DOHH2 (cell line): Measurements from ENCODE around the gene WARS2.

Experiments used
- H3F3A ChIP-seq: fragments of 200-600 bp; sonication (generic), shearing (Covaris generic); 2 replicates; pipeline ENCODE4 v1.6.0; 2016; ENCODE audit warnings: antibody characterized with exemption, mild to moderate bottlenecking; ENCODE audit not compliant: control insufficient read depth, insufficient read depth
- H3K27ac ChIP-seq: fragments of 200-600 bp; sonication (generic); 2 replicates; pipeline ENCODE4 v1.5.1; 2014; ENCODE audit warnings: low read depth, mild to moderate bottlenecking, low read length, moderate library complexity
- H3K27me3 ChIP-seq: fragments of 200-600 bp; sonication (generic); 2 replicates; pipeline ENCODE4 v1.6.1; 2014; ENCODE audit warnings: mild to moderate bottlenecking, low read length, mixed read lengths; ENCODE audit not compliant: control insufficient read depth
- H3K36me3 ChIP-seq: fragments of 200-600 bp; sonication (generic); 2 replicates; pipeline ENCODE4 v1.6.1; 2014; ENCODE audit warnings: mild to moderate bottlenecking, low read length, moderate library complexity, mixed read lengths; ENCODE audit not compliant: control insufficient read depth
- H3K4me1 ChIP-seq: fragments of 200-600 bp; sonication (generic); 2 replicates; pipeline ENCODE4 v1.6.1; 2014; ENCODE audit warnings: mild to moderate bottlenecking, low read length, mixed read lengths; ENCODE audit not compliant: control insufficient read depth
- H3K4me2 ChIP-seq: fragments of 200-600 bp; sonication (generic); 2 replicates; pipeline ENCODE4 v1.6.0; 2014; ENCODE audit warnings: mild to moderate bottlenecking, low read length, moderate library complexity
- H3K4me3 ChIP-seq: fragments of 200-600 bp; sonication (generic); 2 replicates; pipeline ENCODE4 v1.5.1; 2014; ENCODE audit warnings: mild to moderate bottlenecking, low read length, mixed read lengths
- H3K79me2 ChIP-seq: fragments of 200-600 bp; sonication (generic); 2 replicates; pipeline ENCODE4 v1.6.1; 2014; ENCODE audit warnings: mild to moderate bottlenecking, low read length, mixed read lengths; ENCODE audit not compliant: control insufficient read depth
- H3K9me2 ChIP-seq: fragments of 200-600 bp; sonication (generic); replicated peaks from 2 replicates; pipeline ENCODE4 v1.6.1; 2014; ENCODE audit warnings: mild to moderate bottlenecking, low read length, mixed read lengths; ENCODE audit not compliant: control insufficient read depth
- H3K9me3 ChIP-seq: fragments of 200-600 bp; sonication (generic); 2 replicates; pipeline ENCODE4 v1.6.1; 2014; ENCODE audit warnings: antibody characterized with exemption, low read length, mixed read lengths; ENCODE audit not compliant: control insufficient read depth, insufficient read depth
- H4K20me1 ChIP-seq: fragments of 200-600 bp; sonication (generic); 2 replicates; pipeline ENCODE4 v1.6.0; 2014; ENCODE audit warnings: low read depth, mild to moderate bottlenecking, antibody characterized with exemption, low read length, moderate library complexity; ENCODE audit not compliant: control insufficient read depth, insufficient read depth
- EZH2phosphoT487 ChIP-seq: fragments of 200-600 bp; sonication (generic); IDR thresholded peaks from 2 replicates; pipeline ENCODE4 v1.6.1; 2017; ENCODE audit warnings: borderline replicate concordance, mild to moderate bottlenecking, antibody characterized with exemption, low read length, moderate library complexity, mixed read lengths
- TF ChIP-seq, protein P1 (sequence below): fragments of 200-600 bp; sonication (generic); IDR thresholded peaks from one replicate; pipeline ENCODE4 v1.5.1; 2014; ENCODE audit warnings: antibody characterized with exemption, mild to moderate bottlenecking, low read depth, low read length; ENCODE audit not compliant: poor library complexity, severe bottlenecking

WARS2 gene

GRCh38 chr1:119038363-119038762, 102.1 kb downstream of the WARS2 start:
- Histone ChIP-seq H3K27ac (no peak overlapping the region), H3K27me3 (no peaks in the 10 kb centered on the region), H3K4me1 (no peaks in the 10 kb centered on the region), H3K79me2 (no peaks in the 10 kb centered on the region), H3K4me2 (no peak overlapping the region), H3K36me3 (no peaks in the 10 kb centered on the region; the same call in 1 of the 2 replicates), H3K9me2 (no peaks in the 10 kb centered on the region), H3K9me3 (no peaks in the 10 kb centered on the region), H3K4me3 (no peak overlapping the region), H3F3A (no peaks in the 10 kb centered on the region), H4K20me1 (no peaks in the 10 kb centered on the region)
- TF ChIP-seq, protein P1, sequence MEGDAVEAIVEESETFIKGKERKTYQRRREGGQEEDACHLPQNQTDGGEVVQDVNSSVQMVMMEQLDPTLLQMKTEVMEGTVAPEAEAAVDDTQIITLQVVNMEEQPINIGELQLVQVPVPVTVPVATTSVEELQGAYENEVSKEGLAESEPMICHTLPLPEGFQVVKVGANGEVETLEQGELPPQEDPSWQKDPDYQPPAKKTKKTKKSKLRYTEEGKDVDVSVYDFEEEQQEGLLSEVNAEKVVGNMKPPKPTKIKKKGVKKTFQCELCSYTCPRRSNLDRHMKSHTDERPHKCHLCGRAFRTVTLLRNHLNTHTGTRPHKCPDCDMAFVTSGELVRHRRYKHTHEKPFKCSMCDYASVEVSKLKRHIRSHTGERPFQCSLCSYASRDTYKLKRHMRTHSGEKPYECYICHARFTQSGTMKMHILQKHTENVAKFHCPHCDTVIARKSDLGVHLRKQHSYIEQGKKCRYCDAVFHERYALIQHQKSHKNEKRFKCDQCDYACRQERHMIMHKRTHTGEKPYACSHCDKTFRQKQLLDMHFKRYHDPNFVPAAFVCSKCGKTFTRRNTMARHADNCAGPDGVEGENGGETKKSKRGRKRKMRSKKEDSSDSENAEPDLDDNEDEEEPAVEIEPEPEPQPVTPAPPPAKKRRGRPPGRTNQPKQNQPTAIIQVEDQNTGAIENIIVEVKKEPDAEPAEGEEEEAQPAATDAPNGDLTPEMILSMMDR: no peak

GRCh38 chr1:119034359-119034758, 106.1 kb downstream of the WARS2 start:
- H3K36me3 ChIP-seq: no peaks in the 10 kb centered on the region
- no peaks in the 10 kb centered on the region for H3K9me3 ChIP-seq
- no peaks in the 10 kb centered on the region for H3K27me3 ChIP-seq
- no peak for TF ChIP-seq EZH2phosphoT487
- TF ChIP-seq, protein P1: no peak
- no peaks in the 10 kb centered on the region for H4K20me1 ChIP-seq
- H3K4me2 ChIP-seq: no peak overlapping the region
- H3K79me2 ChIP-seq: no peaks in the 10 kb centered on the region
- H3K4me1 ChIP-seq: no peaks in the 10 kb centered on the region
- H3K9me2 ChIP-seq: no peaks in the 10 kb centered on the region; the same call in 1 of the 2 replicates
- no peak overlapping the region for H3K4me3 ChIP-seq
- H3K27ac ChIP-seq: no peak overlapping the region
- H3F3A ChIP-seq: no peaks in the 10 kb centered on the region

- no peaks in the 10 kb centered on the region for H4K20me1 ChIP-seq
- H3K9me2 ChIP-seq: no peaks in the 10 kb centered on the region; the same call in 1 of the 2 replicates
- no peak overlapping the region for H3K27ac ChIP-seq
- no peaks in the 10 kb centered on the region for H3K27me3 ChIP-seq
- no peaks in the 10 kb centered on the region for H3K9me3 ChIP-seq
- H3K4me1 ChIP-seq: no peaks in the 10 kb centered on the region
- no peaks in the 10 kb centered on the region for H3F3A ChIP-seq
- no peak overlapping the region for H3K4me3 ChIP-seq
- no peak overlapping the region for H3K4me2 ChIP-seq
- no peaks in the 10 kb centered on the region for H3K36me3 ChIP-seq
- no peaks in the 10 kb centered on the region for H3K79me2 ChIP-seq
- TF ChIP-seq, protein P1: no peak
- TF ChIP-seq EZH2phosphoT487: no peak
These were observed 107.5 kb downstream of the WARS2 start for GRCh38 chr1:119032986-119033385.

DNA sequence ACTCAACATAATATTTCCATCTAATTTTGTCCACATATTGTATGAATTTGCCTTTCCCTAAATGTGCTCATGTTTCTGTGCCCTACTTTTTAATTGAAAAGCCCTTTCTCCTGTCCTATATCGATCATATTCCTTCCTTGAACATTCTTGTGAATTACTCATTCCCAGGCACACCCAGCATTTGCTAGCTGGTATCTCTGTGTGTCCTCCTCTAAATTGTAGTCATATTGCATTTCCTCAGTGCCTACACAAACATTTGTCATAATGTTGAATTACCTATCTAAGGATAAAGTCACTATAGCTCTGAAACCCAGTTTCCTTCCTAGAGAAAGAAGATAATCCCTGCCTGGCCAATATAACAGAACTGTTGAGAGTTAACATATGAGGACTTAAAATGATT, 112.7 kb downstream of the WARS2 start:
- no peaks in the 10 kb centered on the region for H3F3A ChIP-seq
- H3K4me3 ChIP-seq: no peak overlapping the region
- no peaks in the 10 kb centered on the region for H3K36me3 ChIP-seq
- no peaks in the 10 kb centered on the region for H3K27me3 ChIP-seq
- no peaks in the 10 kb centered on the region for H3K4me1 ChIP-seq
- no peak overlapping the region for H3K4me2 ChIP-seq
- TF ChIP-seq, protein P1: no peak
- TF ChIP-seq EZH2phosphoT487: no peak
- no peaks in the 10 kb centered on the region; the same call in 1 of the 2 replicates for H3K9me2 ChIP-seq
- H3K79me2 ChIP-seq: no peaks in the 10 kb centered on the region
- H4K20me1 ChIP-seq: no peaks in the 10 kb centered on the region
- H3K27ac ChIP-seq: no peak overlapping the region
- no peaks in the 10 kb centered on the region for H3K9me3 ChIP-seq
